HCT116 (cell line): ENCODE measurements around the gene CYP2D6. TPM values are rescaled to one million over a fixed set of nuclear protein-coding genes. Genes with fewer than 3 reads are reported as not detected.
"Not testable (repeated sequence)": the region's sequence is repeated elsewhere in the genome, so short reads cannot be mapped to it uniquely, and the experiment has no call there.

Source experiments
- ATAC-seq: fragments of 200-7000 bp; cut with Tn5 transposase; 2 replicates; pipeline ENCODE4 v1.9.1; 2020; ENCODE audit warnings: mild to moderate bottlenecking, moderate library complexity
- BruUV-seq: library from RNA; stranded (reverse); fragments of 400-500 nt; replicated peaks from 2 replicates; lab custom pipeline; 2021; lab: Mats Ljungman, UMichigan
- CTCF ChIA-PET: fragments of 300-600 bp; sonication (Branson Sonifier 250); formaldehyde crosslinking; loops from one replicate; lab custom pipeline; 2021; ENCODE audit warnings: antibody characterized with exemption; lab: Charles Lee
- POLR2A ChIA-PET: fragments of 300-600, 350-600 bp; sonication (Branson Sonifier 250); formaldehyde crosslinking; loops from one replicate; lab custom pipeline; 2021; ENCODE audit warnings: antibody characterized with exemption; lab: Charles Lee
- RAD21 ChIA-PET, 2 experiments: fragments of 300-600 bp; sonication (Branson Sonifier 250); formaldehyde crosslinking; loops; one replicate each; lab custom pipeline; 2023; ENCODE audit warnings: low total read pairs in 2 of 2; ENCODE audit not compliant: uncharacterized antibody in 2 of 2, unreplicated experiment in 2 of 2, low non-redundant PET in 1 of 2; lab: Charles Lee
- DNase-seq: peaks from one replicate; pipeline ENCODE4 v3.0.0-alpha.2; 2010; ENCODE audit warnings: low read depth, low spot score
- H2AFZ ChIP-seq: fragments of 200-600 bp; shearing (Covaris generic), sonication (generic); 2 replicates; pipeline ENCODE4 v1.6.1; 2017; ENCODE audit warnings: low read depth, mixed run types, mixed read lengths, antibody characterized with exemption, low read length; ENCODE audit not compliant: poor library complexity, severe bottlenecking
- H3K27ac ChIP-seq: 2 replicates; pipeline ENCODE4 v1.5.1; 2012; ENCODE audit warnings: low read depth, low read length
- H3K27me3 ChIP-seq: fragments of 200-600 bp; sonication (generic); 2 replicates; pipeline ENCODE4 v1.6.1; 2016; ENCODE audit warnings: mixed run types, low read length, mixed read lengths; ENCODE audit not compliant: insufficient read depth
- H3K36me3 ChIP-seq, 2 experiments: fragments of 200-500 bp in 1 of 2; fragments of 200-600 bp in 1 of 2; sonication (Bioruptor generic) in 1 of 2; sonication (generic) in 1 of 2; 2 replicates each; pipeline versions ENCODE4 v1.5.1 to v1.6.1; 2014 to 2016; ENCODE audit warnings: low read length in 2 of 2, inconsistent platforms in 1 of 2, mixed read lengths in 1 of 2, mixed run types in 1 of 2; ENCODE audit not compliant: insufficient read depth in 2 of 2, control insufficient read depth in 1 of 2
- H3K4me1 ChIP-seq, 2 experiments: fragments of 200-600 bp in 1 of 2; sonication (generic) in 1 of 2; 2 replicates each; pipeline versions ENCODE4 v1.5.1 to v1.6.1; 2012 to 2017; ENCODE audit warnings: low read length in 2 of 2, inconsistent platforms in 1 of 2, mild to moderate bottlenecking in 1 of 2, mixed read lengths in 1 of 2, mixed run types in 1 of 2, moderate library complexity in 1 of 2; ENCODE audit not compliant: insufficient read depth in 2 of 2, control insufficient read depth in 1 of 2
- H3K4me2 ChIP-seq: fragments of 200-600 bp; sonication (generic); 2 replicates; pipeline ENCODE4 v1.6.1; 2017; ENCODE audit warnings: mixed run types, low read length, mixed read lengths
- H3K4me3 ChIP-seq, 2 experiments: fragments of 200-600 bp in 1 of 2; sonication (generic) in 1 of 2; replicated peaks in 1 of 2; 2 replicates each; pipeline ENCODE4 v1.5.1; 2011 to 2016; ENCODE audit warnings: low read length in 2 of 2, control low read depth in 1 of 2, low read depth in 1 of 2, mild to moderate bottlenecking in 1 of 2, mixed read lengths in 1 of 2, mixed run types in 1 of 2
- H3K79me2 ChIP-seq: fragments of 200-600 bp; sonication (generic); 2 replicates; pipeline ENCODE4 v1.6.1; 2017; ENCODE audit warnings: mild to moderate bottlenecking, mixed run types, low read length, moderate library complexity, mixed read lengths; ENCODE audit not compliant: insufficient read depth
- H3K9ac ChIP-seq: fragments of 200-600 bp; sonication (generic); 2 replicates; pipeline ENCODE4 v1.6.1; 2016; ENCODE audit warnings: low read length, mixed read lengths
- H3K9me2 ChIP-seq: fragments of 200-600 bp; sonication (generic), shearing (Covaris generic); 2 replicates; pipeline ENCODE4 v1.6.1; 2017; ENCODE audit warnings: mixed run types, mild to moderate bottlenecking, moderate library complexity; ENCODE audit not compliant: insufficient read depth
- H3K9me3 ChIP-seq, 2 experiments: fragments of 200-500 bp in 1 of 2; fragments of 200-600 bp in 1 of 2; sonication (Bioruptor generic) in 1 of 2; sonication (generic) in 1 of 2; 2 replicates each; pipeline ENCODE4 v1.6.1; 2014 to 2017; ENCODE audit warnings: low read length in 2 of 2, mixed read lengths in 2 of 2, inconsistent platforms in 1 of 2, low read depth in 1 of 2, mild to moderate bottlenecking in 1 of 2, mixed run types in 1 of 2, moderate library complexity in 1 of 2; ENCODE audit not compliant: control insufficient read depth in 1 of 2, insufficient read depth in 1 of 2
- H4K20me1 ChIP-seq: fragments of 200-600 bp; sonication (generic), shearing (Covaris generic); 2 replicates; pipeline ENCODE4 v1.6.1; 2017; ENCODE audit warnings: mixed run types, mild to moderate bottlenecking, moderate library complexity; ENCODE audit not compliant: insufficient read depth
- REST ChIP-seq: IDR thresholded peaks from 2 replicates; pipeline ENCODE4 v1.6.1; 2012; ENCODE audit warnings: low read depth
- SIN3A ChIP-seq: IDR thresholded peaks from 2 replicates; pipeline ENCODE4 v1.6.1; 2012; ENCODE audit warnings: low read depth
- intact Hi-C: fragments of 100-400 bp; cut with micrococcal nuclease; formaldehyde crosslinking; loops from 2 replicates; pipeline ENCODE4 v1.10.0; 2022
- total RNA-seq: library from RNA; stranded (reverse); gene quantifications from one replicate; pipeline ENCODE4 v1.2.1, GENCODE V29; 2021; ENCODE audit not compliant: unreplicated experiment

The CYP2D6 gene
- total RNA-seq, 1 experiment from 2014 or later = 1.9 TPM

- Histone ChIP-seq H3K9ac (no peak overlapping the region), H4K20me1 (no peaks in the 10 kb centered on the region), H3K27me3 (no peaks in the 10 kb centered on the region), H3K4me3 (no peak overlapping the region), H3K9me2 (no peaks in the 10 kb centered on the region), H3K36me3 (no peaks in the 10 kb centered on the region), H3K4me1 (peaks cover 0 to 5% of the 10 kb centered on the region in 2 experiments; a peak in 1 of 4 replicates), H3K9me3 (no peaks in the 10 kb centered on the region), H3K27ac (no peak overlapping the region), H2AFZ (no peak overlapping the region), H3K79me2 (no peaks in the 10 kb centered on the region), H3K4me2 (no peak overlapping the region)
- ChIA-PET RAD21 (no interaction called here), POLR2A (no interaction called here), CTCF (no interaction called here)
- ATAC-seq = no peak
- DNase-seq = no peak
- intact Hi-C loops = no loop called here
- TF ChIP-seq REST (no peak), SIN3A (no peak)
- BruUV-seq = no TSS peak
Observed at GRCh38 chr22:42127606-42128005, 3.0 kb downstream of the CYP2D6 start.

GRCh38 chr22:42123529-42123928 lies 7.1 kb downstream of the CYP2D6 start:
- BruUV-seq, DNase-seq, CTCF ChIA-PET, H3K27ac ChIP-seq, H3K27me3 ChIP-seq, H3K9me2 ChIP-seq, POLR2A ChIA-PET, H2AFZ ChIP-seq, H3K79me2 ChIP-seq, intact Hi-C loops, H3K36me3 ChIP-seq, H3K9ac ChIP-seq, H3K9me3 ChIP-seq, H3K4me1 ChIP-seq, H4K20me1 ChIP-seq, H3K4me3 ChIP-seq, H3K4me2 ChIP-seq, RAD21 ChIA-PET, ATAC-seq: not testable (repeated sequence)

- H3K27ac ChIP-seq, H3K4me3 ChIP-seq, H3K9me3 ChIP-seq, CTCF ChIA-PET, H3K9me2 ChIP-seq, POLR2A ChIA-PET, H3K9ac ChIP-seq, BruUV-seq, intact Hi-C loops, H3K4me2 ChIP-seq, H3K79me2 ChIP-seq, H3K36me3 ChIP-seq, RAD21 ChIA-PET, H2AFZ ChIP-seq, H3K27me3 ChIP-seq, H3K4me1 ChIP-seq, H4K20me1 ChIP-seq, DNase-seq, ATAC-seq: not testable (repeated sequence)
Observed at GRCh38 chr22:42120231-42121021, 10.2 kb downstream of the CYP2D6 start.
